Trophoblast cell (in vitro differentiated cells and primary cell): ENCODE measurements around the gene GAREM1.
A peak's percentile ranks its signal among the peaks of the same experiment; 100 is the strongest.

Experiments used
- DNase-seq, 2 donors: peaks; one replicate each; pipeline ENCODE4 v3.0.0-alpha.2; 2016
- H2AFZ ChIP-seq: 2 replicates; pipeline ENCODE4 v1.6.1; 2013; ENCODE audit warnings: low read length, moderate library complexity, mild to moderate bottlenecking; ENCODE audit not compliant: insufficient read depth, poor library complexity
- H2AK5ac ChIP-seq: 2 replicates; pipeline ENCODE4 v1.6.1; 2013; ENCODE audit warnings: mild to moderate bottlenecking, low read length
- H2BK120ac ChIP-seq: 2 replicates; pipeline ENCODE4 v1.6.1; 2013; ENCODE audit warnings: low read length, mild to moderate bottlenecking, moderate library complexity; ENCODE audit not compliant: insufficient read depth, poor library complexity
- H2BK12ac ChIP-seq: 2 replicates; pipeline ENCODE4 v1.6.1; 2013; ENCODE audit warnings: mild to moderate bottlenecking, low read length, moderate library complexity
- H2BK5ac ChIP-seq: 2 replicates; pipeline ENCODE4 v1.6.1; 2013; ENCODE audit warnings: low read length, low read depth, moderate library complexity, mild to moderate bottlenecking; ENCODE audit not compliant: poor library complexity
- H3K14ac ChIP-seq: 2 replicates; pipeline ENCODE4 v1.6.1; 2013; ENCODE audit warnings: mild to moderate bottlenecking, low read length
- H3K18ac ChIP-seq: 2 replicates; pipeline ENCODE4 v1.6.1; 2013; ENCODE audit warnings: mild to moderate bottlenecking, low read length
- H3K23ac ChIP-seq: 2 replicates; pipeline ENCODE4 v1.6.1; 2013; ENCODE audit warnings: low read length
- H3K27ac ChIP-seq: 2 replicates; pipeline ENCODE4 v1.5.1; 2013; ENCODE audit warnings: low read depth, mild to moderate bottlenecking, inconsistent platforms, low read length, moderate library complexity
- H3K27me3 ChIP-seq: 2 replicates; pipeline ENCODE4 v1.6.1; 2013; ENCODE audit warnings: inconsistent platforms, mild to moderate bottlenecking, low read length, moderate library complexity; ENCODE audit not compliant: insufficient read depth
- H3K36me3 ChIP-seq, 2 experiments: 1 replicate in 1 of 2; 2 replicates in 1 of 2; pipeline ENCODE4 v1.6.1; 2013; ENCODE audit warnings: low read length in 2 of 2, mild to moderate bottlenecking in 2 of 2, moderate library complexity in 1 of 2; ENCODE audit not compliant: insufficient read depth in 2 of 2, control insufficient read depth in 1 of 2
- H3K4ac ChIP-seq: 2 replicates; pipeline ENCODE4 v1.6.1; 2013; ENCODE audit warnings: low read depth, mild to moderate bottlenecking, low read length, moderate library complexity
- H3K4me1 ChIP-seq, 2 experiments: 1 replicate in 1 of 2; 2 replicates in 1 of 2; pipeline ENCODE4 v1.6.1; 2013; ENCODE audit warnings: low read length in 2 of 2, mild to moderate bottlenecking in 2 of 2, moderate library complexity in 1 of 2; ENCODE audit not compliant: insufficient read depth in 2 of 2, control insufficient read depth in 1 of 2
- H3K4me2 ChIP-seq: 2 replicates; pipeline ENCODE4 v1.6.1; 2013; ENCODE audit warnings: inconsistent platforms, mild to moderate bottlenecking, low read length, moderate library complexity
- H3K4me3 ChIP-seq: 2 replicates; pipeline ENCODE4 v1.5.1; 2013; ENCODE audit warnings: mild to moderate bottlenecking, low read depth, low read length, inconsistent platforms
- H3K79me1 ChIP-seq: one replicate; pipeline ENCODE4 v1.6.1; 2013; ENCODE audit warnings: low read length
- H3K79me2 ChIP-seq: 2 replicates; pipeline ENCODE4 v1.6.1; 2013; ENCODE audit warnings: low read length, mild to moderate bottlenecking; ENCODE audit not compliant: control insufficient read depth, insufficient read depth, poor library complexity
- H3K9ac ChIP-seq: 2 replicates; pipeline ENCODE4 v1.6.1; 2013; ENCODE audit warnings: mild to moderate bottlenecking, low read length
- H3K9me3 ChIP-seq: 2 replicates; pipeline ENCODE4 v1.6.1; 2013; ENCODE audit warnings: low read depth, mild to moderate bottlenecking, control low read depth, inconsistent platforms, low read length; ENCODE audit not compliant: insufficient read depth
- H4K12ac ChIP-seq: 2 replicates; pipeline ENCODE4 v1.6.1; 2013; ENCODE audit warnings: low read depth, mild to moderate bottlenecking, low read length, moderate library complexity
- H4K8ac ChIP-seq: 2 replicates; pipeline ENCODE4 v1.6.1; 2013; ENCODE audit warnings: low read depth, mild to moderate bottlenecking, low read length, moderate library complexity
- H4K91ac ChIP-seq: one replicate; pipeline ENCODE4 v1.6.1; 2013; ENCODE audit warnings: low read depth, mild to moderate bottlenecking, low read length, moderate library complexity
- WGBS: extraction: QIAGEN DNeasy Blood & Tissue Kit; methylation state at CpG from one replicate; pipeline ENCODE4 v1.1.7; 2013; ENCODE audit warnings: missing lambda C conversion rate; ENCODE audit not compliant: insufficient read length, insufficient coverage; ENCODE audit errors: extremely low coverage; 5-methylcytosine and 5-hydroxymethylcytosine counted together

GAREM1 gene

DNA sequence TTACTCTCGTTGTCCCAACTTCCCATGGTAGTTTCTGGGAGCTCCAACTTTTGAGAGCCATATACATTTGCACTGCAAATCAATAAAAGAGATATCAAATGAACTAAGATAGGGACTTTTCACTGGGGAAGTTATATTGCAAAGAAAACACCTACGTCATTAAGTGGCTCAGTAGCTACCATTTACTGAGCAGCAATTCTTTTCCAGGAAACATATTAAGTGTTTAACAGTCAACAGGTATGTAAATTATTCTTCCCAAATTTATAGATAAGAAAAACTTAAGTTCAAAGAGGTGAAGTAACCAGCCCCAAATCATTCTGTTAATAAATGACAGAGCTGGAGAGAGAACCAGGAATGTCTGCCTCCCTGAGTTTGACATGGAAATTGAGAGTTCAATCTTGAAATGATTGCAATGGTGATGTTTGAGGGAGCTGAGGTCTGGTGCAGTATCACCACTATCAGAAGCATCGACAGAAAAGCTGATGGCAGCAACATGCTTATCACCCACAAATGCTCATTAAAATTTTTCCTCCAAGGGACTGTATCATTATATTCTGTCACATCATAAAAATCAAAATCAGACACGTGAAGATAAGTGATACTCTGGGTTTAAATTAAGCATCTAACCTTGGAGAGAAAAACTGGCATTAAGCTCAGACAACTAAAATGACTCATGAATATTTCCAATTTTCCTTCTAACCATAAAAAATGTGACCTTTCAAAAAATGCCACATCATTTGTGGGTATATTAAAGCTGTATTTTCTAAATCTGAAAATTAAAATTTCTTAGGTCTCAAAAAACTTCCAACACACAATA, 43.4 kb downstream of the GAREM1 start:
- no peak for DNase-seq
- Histone ChIP-seq H3K18ac (no peak overlapping the region), H2AFZ (no peak overlapping the region), H3K9me3 (no peaks in the 10 kb centered on the region), H2BK12ac (no peak overlapping the region), H3K79me1 (no peaks in the 10 kb centered on the region), H3K36me3 (no peaks in the 10 kb centered on the region), H4K91ac (no peak overlapping the region), H3K4me1 (no peaks in the 10 kb centered on the region), H2BK5ac (no peak overlapping the region), H2AK5ac (no peak overlapping the region), H3K14ac (no peak overlapping the region), H4K8ac (no peak overlapping the region), H4K12ac (no peak overlapping the region), H3K4ac (no peak overlapping the region), H3K9ac (no peak overlapping the region), H3K27ac (no peak overlapping the region), H3K23ac (no peak overlapping the region), H2BK120ac (no peak overlapping the region), H3K27me3 (no peaks in the 10 kb centered on the region), H3K79me2 (no peaks in the 10 kb centered on the region), H3K4me3 (no peak overlapping the region), H3K4me2 (no peak overlapping the region)
- no CpG with 5 or more reads among the region's 4 CpGs for WGBS

DNA sequence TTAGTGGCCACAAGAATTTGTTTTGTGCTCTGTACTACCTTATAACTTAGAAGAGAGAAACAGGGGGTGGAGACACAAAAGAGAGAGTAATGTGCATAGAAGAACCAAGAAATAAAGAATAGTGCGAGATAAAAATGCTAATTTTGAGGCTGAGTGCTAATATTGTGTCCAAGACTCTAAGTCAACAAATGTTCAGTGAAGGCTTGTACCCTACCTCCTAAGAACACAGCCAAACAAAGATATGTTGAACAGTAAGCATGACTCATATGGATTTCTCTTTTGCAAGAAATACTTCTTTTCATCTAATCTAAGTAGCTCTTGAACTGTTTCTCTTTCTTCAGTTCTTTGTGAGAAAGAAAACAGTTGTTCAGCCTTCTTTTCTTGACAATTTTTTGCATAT, 45.2 kb downstream of the GAREM1 start:
- no peak overlapping the region for H3K9ac ChIP-seq
- H3K18ac ChIP-seq = no peak overlapping the region
- no peak overlapping the region for H2AFZ ChIP-seq
- H2BK120ac ChIP-seq = no peak overlapping the region
- H2AK5ac ChIP-seq = no peak overlapping the region
- H2BK12ac ChIP-seq = no peak overlapping the region
- H3K4me1 ChIP-seq = no peaks in the 10 kb centered on the region
- no peaks in the 10 kb centered on the region for H3K79me2 ChIP-seq
- H3K27me3 ChIP-seq = no peaks in the 10 kb centered on the region
- no peak overlapping the region for H4K12ac ChIP-seq
- H3K23ac ChIP-seq = no peak overlapping the region
- no peaks in the 10 kb centered on the region for H3K36me3 ChIP-seq
- no peak overlapping the region for H3K14ac ChIP-seq
- no CpG with 5 or more reads among the region's 1 CpG for WGBS
- no peaks in the 10 kb centered on the region for H3K9me3 ChIP-seq
- no peak overlapping the region for H4K91ac ChIP-seq
- H3K4me3 ChIP-seq = no peak overlapping the region
- H2BK5ac ChIP-seq = no peak overlapping the region
- H3K4ac ChIP-seq = no peak overlapping the region
- H4K8ac ChIP-seq = no peak overlapping the region
- no peaks in the 10 kb centered on the region for H3K79me1 ChIP-seq
- H3K27ac ChIP-seq = no peak overlapping the region
- no peak overlapping the region for H3K4me2 ChIP-seq
- DNase-seq = peak in 1 of 2 donors; percentile 6

DNA sequence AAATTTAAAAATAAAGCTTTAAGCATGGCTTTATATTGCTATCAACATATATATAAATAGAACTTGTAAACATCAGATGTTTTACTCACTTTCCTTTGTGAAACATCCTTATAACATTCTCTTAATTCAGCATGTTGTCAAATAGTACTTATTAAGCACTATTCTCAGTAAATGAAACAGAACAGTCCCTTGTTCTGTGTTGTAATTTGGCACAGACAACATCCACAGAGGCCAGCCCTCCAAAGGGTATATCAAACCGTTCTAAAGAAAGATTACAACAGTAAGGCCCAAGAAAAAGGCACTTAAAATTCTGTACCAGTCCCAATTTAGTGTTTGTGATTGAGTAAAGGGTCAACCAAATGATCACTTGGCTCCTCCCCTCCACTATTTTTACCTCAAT, 46.0 kb downstream of the GAREM1 start:
- no peak overlapping the region for H3K18ac ChIP-seq
- no peak overlapping the region for H3K4me2 ChIP-seq
- no peak overlapping the region for H2BK120ac ChIP-seq
- H4K8ac ChIP-seq = no peak overlapping the region
- no CpG with 5 or more reads among the region's 1 CpG for WGBS
- no peak overlapping the region for H2AFZ ChIP-seq
- no peaks in the 10 kb centered on the region for H3K9me3 ChIP-seq
- H3K4me3 ChIP-seq = no peak overlapping the region
- H3K79me2 ChIP-seq = no peaks in the 10 kb centered on the region
- H3K27ac ChIP-seq = no peak overlapping the region
- H2BK12ac ChIP-seq = no peak overlapping the region
- H3K36me3 ChIP-seq = no peaks in the 10 kb centered on the region
- no peak for DNase-seq
- no peak overlapping the region for H2AK5ac ChIP-seq
- H4K91ac ChIP-seq = no peak overlapping the region
- no peaks in the 10 kb centered on the region for H3K27me3 ChIP-seq
- no peak overlapping the region for H3K23ac ChIP-seq
- H3K4ac ChIP-seq = no peak overlapping the region
- H3K9ac ChIP-seq = no peak overlapping the region
- no peaks in the 10 kb centered on the region for H3K4me1 ChIP-seq
- no peak overlapping the region for H2BK5ac ChIP-seq
- no peaks in the 10 kb centered on the region for H3K79me1 ChIP-seq
- no peak overlapping the region for H3K14ac ChIP-seq
- H4K12ac ChIP-seq = no peak overlapping the region

DNA sequence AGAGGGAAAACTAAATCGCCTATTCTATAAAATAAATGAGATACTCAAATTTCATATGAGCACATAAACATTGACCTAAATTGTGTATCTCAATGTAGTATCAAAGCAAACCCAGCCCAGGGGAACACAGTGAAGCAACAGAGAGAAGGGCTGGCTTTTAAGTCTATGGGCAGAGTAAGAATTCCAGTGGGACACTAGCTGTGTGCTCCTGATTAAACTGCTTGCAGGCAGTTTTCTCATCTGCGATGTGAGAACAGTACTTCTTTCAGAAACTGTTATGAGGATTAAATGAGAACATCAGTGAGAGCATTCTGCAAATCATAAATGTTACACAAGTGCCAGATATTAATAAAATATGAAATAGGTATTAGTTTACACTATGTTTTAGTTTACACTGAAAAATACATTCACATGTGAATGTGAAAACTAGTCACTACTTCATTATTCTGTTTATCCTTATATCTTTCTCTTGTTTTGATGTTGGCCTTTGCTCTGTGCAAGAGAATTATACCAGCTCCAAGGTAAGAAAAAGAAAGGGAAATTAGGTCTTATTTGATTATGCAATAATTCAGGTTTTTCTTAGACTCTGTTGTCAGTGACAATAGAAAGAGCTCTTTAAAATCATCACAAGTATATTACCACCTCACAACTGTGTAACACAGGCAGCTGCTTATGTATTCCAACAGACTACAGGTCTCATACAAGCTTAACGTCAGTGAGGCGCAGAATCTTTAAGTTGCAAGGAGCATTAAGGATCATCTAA, 47.5 kb downstream of the GAREM1 start:
- Histone ChIP-seq H3K9me3 (no peaks in the 10 kb centered on the region), H3K23ac (no peak overlapping the region), H3K27me3 (no peaks in the 10 kb centered on the region), H4K12ac (no peak overlapping the region), H2BK5ac (no peak overlapping the region), H2BK120ac (no peak overlapping the region), H3K79me2 (no peaks in the 10 kb centered on the region), H3K36me3 (no peaks in the 10 kb centered on the region), H4K91ac (no peak overlapping the region), H4K8ac (no peak overlapping the region), H3K18ac (no peak overlapping the region), H3K27ac (no peak overlapping the region), H3K4me3 (no peak overlapping the region), H3K4me2 (no peak overlapping the region), H2BK12ac (no peak overlapping the region), H3K14ac (no peak overlapping the region), H3K4me1 (no peaks in the 10 kb centered on the region), H3K9ac (no peak overlapping the region), H3K79me1 (no peaks in the 10 kb centered on the region), H3K4ac (no peak overlapping the region), H2AFZ (no peak overlapping the region), H2AK5ac (no peak overlapping the region)
- no CpG with 5 or more reads among the region's 4 CpGs for WGBS
- DNase-seq = no peak
